PFSK-1 (cell line): ENCODE results near the gene RAB34.

Source experiments
- FOXP2 ChIP-seq: optimal IDR thresholded peaks from 2 replicates; pipeline ENCODE3; 2011; ENCODE audit warnings: borderline replicate concordance, control low read depth, inconsistent platforms; ENCODE audit not compliant: insufficient read depth; ENCODE audit errors: extremely low read length, extremely low read depth
- POLR2AphosphoS5 ChIP-seq: IDR thresholded peaks from 2 replicates; pipeline ENCODE4 v1.6.1; 2012; ENCODE audit warnings: low read depth, mild to moderate bottlenecking, control low read depth, low read length, moderate library complexity
- SIN3A ChIP-seq: IDR thresholded peaks from 2 replicates; pipeline ENCODE4 v1.6.1; 2012; ENCODE audit warnings: mild to moderate bottlenecking, low read length, moderate library complexity, borderline replicate concordance; ENCODE audit not compliant: insufficient read depth
- TAF1 ChIP-seq: IDR thresholded peaks from 2 replicates; pipeline ENCODE4 v1.6.1; 2012; ENCODE audit warnings: low read length, control low read depth, borderline replicate concordance; ENCODE audit not compliant: insufficient read depth
- TF ChIP-seq, protein P1 (sequence below), 2 experiments: IDR thresholded peaks; 2 replicates each; pipeline versions ENCODE4 v1.6.1 to v1.8.0; 2011 to 2012; ENCODE audit warnings: low read depth in 2 of 2, low read length in 2 of 2, control low read depth in 1 of 2, inconsistent platforms in 1 of 2, mild to moderate bottlenecking in 1 of 2, moderate library complexity in 1 of 2; ENCODE audit not compliant: insufficient read depth in 1 of 2

The RAB34 gene

DNA sequence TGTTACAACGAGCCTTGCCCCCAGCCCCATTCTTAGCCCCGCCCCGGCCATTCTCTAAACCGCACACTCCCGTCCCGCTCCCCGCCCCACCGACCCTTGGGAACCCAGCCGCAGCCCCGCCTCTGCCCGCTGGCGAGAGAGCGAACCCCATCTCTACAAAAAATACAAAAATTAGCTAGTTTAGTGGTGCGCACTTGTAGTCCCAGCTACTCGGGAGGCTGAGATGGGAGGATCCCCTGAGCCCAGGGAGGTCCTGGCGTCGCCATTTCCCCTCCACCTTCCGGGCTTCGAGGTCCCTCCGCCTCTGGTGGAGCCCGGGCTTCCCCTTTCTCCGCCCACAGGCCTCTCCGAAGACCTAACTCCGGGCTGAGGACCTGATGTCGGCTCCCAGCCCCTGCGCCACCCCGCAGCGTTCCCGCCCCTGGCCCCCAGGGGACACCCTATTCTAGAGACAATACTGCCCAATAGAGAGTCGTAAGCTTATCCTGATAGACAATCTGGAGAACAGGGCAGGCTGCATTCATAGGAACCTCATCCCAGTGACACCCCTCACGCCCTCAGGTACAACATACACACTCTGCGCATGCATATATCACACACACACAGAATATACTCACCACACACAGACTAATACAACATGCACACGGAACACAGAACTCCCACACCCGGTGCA is 5.5 kb downstream of the RAB34 start:
- TF ChIP-seq, protein P1, sequence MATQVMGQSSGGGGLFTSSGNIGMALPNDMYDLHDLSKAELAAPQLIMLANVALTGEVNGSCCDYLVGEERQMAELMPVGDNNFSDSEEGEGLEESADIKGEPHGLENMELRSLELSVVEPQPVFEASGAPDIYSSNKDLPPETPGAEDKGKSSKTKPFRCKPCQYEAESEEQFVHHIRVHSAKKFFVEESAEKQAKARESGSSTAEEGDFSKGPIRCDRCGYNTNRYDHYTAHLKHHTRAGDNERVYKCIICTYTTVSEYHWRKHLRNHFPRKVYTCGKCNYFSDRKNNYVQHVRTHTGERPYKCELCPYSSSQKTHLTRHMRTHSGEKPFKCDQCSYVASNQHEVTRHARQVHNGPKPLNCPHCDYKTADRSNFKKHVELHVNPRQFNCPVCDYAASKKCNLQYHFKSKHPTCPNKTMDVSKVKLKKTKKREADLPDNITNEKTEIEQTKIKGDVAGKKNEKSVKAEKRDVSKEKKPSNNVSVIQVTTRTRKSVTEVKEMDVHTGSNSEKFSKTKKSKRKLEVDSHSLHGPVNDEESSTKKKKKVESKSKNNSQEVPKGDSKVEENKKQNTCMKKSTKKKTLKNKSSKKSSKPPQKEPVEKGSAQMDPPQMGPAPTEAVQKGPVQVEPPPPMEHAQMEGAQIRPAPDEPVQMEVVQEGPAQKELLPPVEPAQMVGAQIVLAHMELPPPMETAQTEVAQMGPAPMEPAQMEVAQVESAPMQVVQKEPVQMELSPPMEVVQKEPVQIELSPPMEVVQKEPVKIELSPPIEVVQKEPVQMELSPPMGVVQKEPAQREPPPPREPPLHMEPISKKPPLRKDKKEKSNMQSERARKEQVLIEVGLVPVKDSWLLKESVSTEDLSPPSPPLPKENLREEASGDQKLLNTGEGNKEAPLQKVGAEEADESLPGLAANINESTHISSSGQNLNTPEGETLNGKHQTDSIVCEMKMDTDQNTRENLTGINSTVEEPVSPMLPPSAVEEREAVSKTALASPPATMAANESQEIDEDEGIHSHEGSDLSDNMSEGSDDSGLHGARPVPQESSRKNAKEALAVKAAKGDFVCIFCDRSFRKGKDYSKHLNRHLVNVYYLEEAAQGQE (IDR thresholded peaks at IDR 0.05; ENCODE audit: insufficient read depth in 1 of 2, low read depth in 2 of 2, low read length in 2 of 2) = no peak
- TF ChIP-seq POLR2AphosphoS5 (no peak), TAF1 (no peak)

DNA sequence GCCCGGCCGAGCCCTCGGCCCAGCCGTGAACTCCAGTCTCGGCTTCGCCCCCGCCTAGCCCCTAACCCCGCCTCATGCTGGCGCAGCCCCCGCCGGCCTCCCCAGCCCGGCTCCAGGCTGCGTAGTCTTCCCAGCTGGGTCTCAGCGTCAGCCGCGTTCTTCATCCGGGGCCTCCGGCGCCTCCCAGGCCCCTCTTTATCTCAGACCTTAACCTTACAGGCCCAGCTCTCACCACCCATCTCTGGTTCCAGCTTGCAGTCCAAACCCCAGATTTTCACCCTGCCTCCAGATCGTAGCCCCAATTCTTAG is 6.0 kb downstream of the RAB34 start, which contains the start of gene PROCA1:
TSS of gene PROCA1 (minus strand) at position 166 of the 309 bp plus-strand sequence. CDS start 228 bp downstream, outside the sequence.
- TF ChIP-seq POLR2AphosphoS5 (no peak), TAF1 (no peak)

DNA sequence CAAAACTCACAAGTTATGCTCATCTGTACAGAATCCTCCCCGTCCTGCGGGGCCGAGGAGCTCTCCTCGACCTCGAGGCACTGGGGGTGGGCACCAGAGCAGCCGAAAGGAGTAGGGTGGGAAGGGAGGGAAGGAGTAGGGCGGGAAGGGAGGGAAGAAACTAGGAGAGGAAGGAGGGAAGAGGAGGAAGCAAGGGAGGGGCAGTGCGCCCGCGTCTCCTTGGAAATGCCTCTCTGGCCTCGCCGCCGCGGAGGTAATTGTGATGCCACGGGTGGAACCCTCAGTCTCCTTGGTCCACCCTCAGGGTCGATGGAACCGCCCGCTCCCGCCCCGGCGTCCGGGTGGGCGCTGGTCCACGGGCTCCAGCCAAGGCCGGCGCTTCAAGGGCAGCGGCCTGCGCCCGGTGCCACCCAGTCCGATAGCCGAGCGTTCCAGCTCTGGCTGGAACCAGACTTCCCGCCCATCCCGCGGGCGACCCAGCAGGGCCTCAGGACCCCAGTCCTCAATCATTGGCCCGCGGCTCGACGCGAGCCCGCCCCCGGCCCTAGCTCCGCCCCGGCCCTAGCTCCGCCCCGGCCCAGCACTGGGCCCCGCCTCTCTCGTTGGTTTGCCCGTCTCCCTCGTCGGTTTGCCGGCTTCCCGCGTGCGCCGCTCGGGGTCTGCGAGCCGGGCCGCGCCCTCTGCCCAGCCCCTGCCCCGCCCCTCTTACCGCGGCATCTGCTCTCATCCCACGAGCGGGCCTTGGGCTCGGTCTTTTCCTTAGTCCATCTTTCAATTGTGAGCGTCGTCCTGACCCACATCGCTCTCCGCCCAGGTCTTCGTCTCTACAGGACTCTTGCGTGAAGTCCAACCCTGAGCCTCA is 6.6 kb downstream of the RAB34 start:
- TF ChIP-seq FOXP2 = no peak
- TF ChIP-seq, protein P1 (IDR thresholded peaks at IDR 0.05; ENCODE audit: insufficient read depth in 1 of 2, low read depth in 2 of 2, low read length in 2 of 2) = no peak
- TF ChIP-seq POLR2AphosphoS5 = peak; percentile 98
- TF ChIP-seq TAF1 = 0 out of 2 replicates have a peak, but pooled peaks have one; percentile 40

DNA sequence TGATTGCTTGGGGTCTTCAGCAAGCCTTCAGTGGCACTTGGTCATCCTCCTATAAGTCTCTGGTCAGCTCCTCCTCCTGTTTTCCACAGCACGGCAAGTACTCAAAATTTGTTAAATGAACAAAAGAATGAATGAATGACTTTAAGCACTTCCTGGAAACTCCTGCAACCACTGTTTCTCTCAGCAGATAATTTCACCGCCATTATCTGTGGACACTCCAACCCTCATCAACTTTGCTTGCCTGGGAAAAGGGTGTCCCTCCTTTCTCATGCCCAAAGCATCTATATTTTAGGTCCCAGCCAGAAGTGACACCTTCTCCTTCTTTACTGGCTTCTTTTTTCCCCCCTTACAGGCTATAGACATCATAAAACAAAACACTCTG is 10.3 kb downstream of the RAB34 start:
- TF ChIP-seq POLR2AphosphoS5 = no peak
- TF ChIP-seq SIN3A = no peak
- TF ChIP-seq, protein P1 (IDR thresholded peaks at IDR 0.05; ENCODE audit: insufficient read depth in 1 of 2, low read depth in 2 of 2, low read length in 2 of 2) = no peak
- TF ChIP-seq FOXP2 = no peak
- TF ChIP-seq TAF1 = no peak

DNA sequence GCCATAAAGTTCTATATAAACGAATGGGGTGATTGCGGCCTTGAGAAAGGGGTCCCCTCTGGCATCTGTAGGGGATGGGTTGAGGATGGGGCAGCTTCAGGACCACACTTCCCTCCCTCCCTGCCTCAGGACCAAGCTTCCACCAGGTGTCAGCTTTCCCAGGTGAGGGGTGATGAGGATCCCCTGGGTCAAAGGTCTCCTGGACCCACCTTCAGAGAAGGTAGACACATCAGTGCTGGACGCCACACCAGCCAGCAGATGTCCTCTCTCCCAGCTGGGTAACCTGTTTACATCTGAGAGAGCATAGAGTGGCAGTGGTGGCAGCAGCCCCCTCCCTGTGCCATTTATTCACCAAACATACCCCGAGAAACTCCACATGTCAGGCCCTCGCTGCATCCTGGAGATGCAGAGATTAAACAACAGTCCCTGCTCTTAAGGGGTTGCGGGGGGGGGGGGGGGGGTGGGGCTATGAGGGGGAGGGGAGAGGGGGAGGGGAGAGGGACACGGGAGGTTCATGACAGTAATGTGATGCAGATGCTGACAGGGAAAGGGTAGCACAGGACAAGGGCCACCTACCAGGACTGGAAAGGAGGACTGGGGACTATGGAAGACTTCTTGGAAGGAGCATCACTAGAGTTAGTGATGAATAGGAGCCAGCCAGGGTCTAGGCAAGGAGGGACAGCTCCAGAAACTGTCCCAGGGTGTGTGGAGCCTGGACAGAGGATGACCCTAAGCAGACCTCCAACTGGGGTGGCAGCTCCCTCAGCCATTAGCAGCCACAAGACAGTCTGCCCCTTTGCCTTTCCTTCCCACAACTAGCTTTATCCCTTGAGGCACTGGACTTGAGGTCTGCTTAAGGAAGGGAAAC is 11.0 kb downstream of the RAB34 start:
- TF ChIP-seq FOXP2 = no peak
- no peak for TF ChIP-seq TAF1
- TF ChIP-seq SIN3A = no peak
- no peak for TF ChIP-seq POLR2AphosphoS5
- TF ChIP-seq, protein P1 (IDR thresholded peaks at IDR 0.05; ENCODE audit: insufficient read depth in 1 of 2, low read depth in 2 of 2, low read length in 2 of 2) = no peak
